Liver (tissue), 9 donors: ENCODE results near the gene CRYL1. TPM values are rescaled to one million over a fixed set of nuclear protein-coding genes. Genes with fewer than 3 reads are reported as not detected.

ENCODE experiments used
- DNase-seq: peaks from one replicate; pipeline ENCODE4 v3.0.0-alpha.2; 2017; ENCODE audit warnings: low spot score
- H3K27ac ChIP-seq, 2 donors: one replicate each; pipeline ENCODE4 v1.7.0; 2013; ENCODE audit warnings: inconsistent platforms in 2 of 2, low read length in 2 of 2, control low read depth in 1 of 2, low read depth in 1 of 2, mild to moderate bottlenecking in 1 of 2
- H3K27me3 ChIP-seq, 4 donors: one replicate each; pipeline versions ENCODE4 v1.6.1 to v1.7.0; 2013; ENCODE audit warnings: low read length in 3 of 4, inconsistent platforms in 1 of 4, mild to moderate bottlenecking in 1 of 4, moderate library complexity in 1 of 4; ENCODE audit not compliant: control insufficient read depth in 4 of 4, insufficient read depth in 4 of 4
- H3K36me3 ChIP-seq, 4 donors: one replicate each; pipeline versions ENCODE4 v1.6.1 to v1.7.0; 2013; ENCODE audit warnings: low read length in 3 of 4, mild to moderate bottlenecking in 3 of 4, low read depth in 1 of 4, moderate library complexity in 1 of 4; ENCODE audit not compliant: control insufficient read depth in 4 of 4, insufficient read depth in 3 of 4
- H3K4me1 ChIP-seq, 4 donors: one replicate each; pipeline versions ENCODE4 v1.6.1 to v1.7.0; 2013; ENCODE audit warnings: low read length in 3 of 4, mild to moderate bottlenecking in 3 of 4, moderate library complexity in 1 of 4; ENCODE audit not compliant: control insufficient read depth in 4 of 4, insufficient read depth in 4 of 4
- H3K4me3 ChIP-seq, 3 donors: one replicate each; pipeline versions ENCODE4 v1.6.1 to v1.7.0; 2013; ENCODE audit warnings: low read length in 3 of 3, control low read depth in 1 of 3, low read depth in 1 of 3, mild to moderate bottlenecking in 1 of 3
- H3K9ac ChIP-seq, 2 donors: one replicate each; pipeline ENCODE4 v1.7.0; 2013; ENCODE audit warnings: low read length in 2 of 2, mild to moderate bottlenecking in 2 of 2, moderate library complexity in 2 of 2, control low read depth in 1 of 2, low read depth in 1 of 2
- H3K9me3 ChIP-seq, 4 donors: one replicate each; pipeline versions ENCODE4 v1.6.1 to v1.7.0; 2013; ENCODE audit warnings: low read length in 3 of 4; ENCODE audit not compliant: control insufficient read depth in 4 of 4
- EGR1 ChIP-seq, 2 donors: IDR thresholded peaks; 2 replicates each; pipeline ENCODE4 v1.6.1; 2016 to 2018; ENCODE audit warnings: antibody characterized with exemption in 2 of 2, low read depth in 2 of 2
- FOXA1 ChIP-seq: IDR thresholded peaks from 2 replicates; pipeline ENCODE4 v1.6.1; 2016; ENCODE audit warnings: antibody characterized with exemption
- FOXA2 ChIP-seq: IDR thresholded peaks from 2 replicates; pipeline ENCODE4 v1.6.1; 2016; ENCODE audit warnings: antibody characterized with exemption
- HNF4A ChIP-seq, 2 donors: conservative IDR thresholded peaks; 2 replicates each; pipeline ENCODE4 v1.6.1; 2016; ENCODE audit warnings: antibody characterized with exemption in 2 of 2, mild to moderate bottlenecking in 2 of 2
- HNF4G ChIP-seq: IDR thresholded peaks from 2 replicates; pipeline ENCODE4 v1.6.1; 2016; ENCODE audit warnings: antibody characterized with exemption
- JUND ChIP-seq, 2 donors: IDR thresholded peaks; 2 replicates each; pipeline ENCODE4 v1.6.1; 2016; ENCODE audit warnings: antibody characterized with exemption in 2 of 2
- RXRA ChIP-seq, 2 donors: IDR thresholded peaks; 2 replicates each; pipeline ENCODE4 v1.6.1; 2017 to 2018; ENCODE audit warnings: antibody characterized with exemption in 2 of 2, mild to moderate bottlenecking in 1 of 2
- SP1 ChIP-seq: IDR thresholded peaks from 2 replicates; pipeline ENCODE4 v1.6.1; 2018; ENCODE audit warnings: antibody characterized with exemption, mild to moderate bottlenecking
- WGBS: extraction: QIAGEN DNeasy Blood & Tissue Kit; methylation state at CpG from one replicate; pipeline ENCODE4 v1.1.7; 2013; 5-methylcytosine and 5-hydroxymethylcytosine counted together
- polyA plus RNA-seq, 2 donors: library from polyadenylated mRNA; stranded (reverse) in 1 of 2; unstranded in 1 of 2; fragments of 200-250 nt in 1 of 2; fragments of >200 nt in 1 of 2; fragmentation: Nextera tagmentation in 1 of 2; extraction: Ambion mirVana in 1 of 2; gene quantifications; one replicate each; pipeline versions ENCODE4 v1.2.1 to v1.2.3, GENCODE V29; 2013 to 2015
- total RNA-seq, 2 donors: library from RNA; depleted of rRNA; stranded (reverse); fragments of >200 nt; gene quantifications; one replicate each; pipeline ENCODE4 v1.2.3, GENCODE V29; 2014
- TF ChIP-seq, protein P1 (sequence below): IDR thresholded peaks from 2 replicates; pipeline ENCODE4 v1.6.1; 2016; ENCODE audit warnings: antibody characterized with exemption
- TF ChIP-seq, protein P2 (sequence below): IDR thresholded peaks from 2 replicates; pipeline ENCODE4 v1.6.1; 2016; ENCODE audit warnings: antibody characterized with exemption, mild to moderate bottlenecking
- TF ChIP-seq, protein P3 (sequence below): IDR thresholded peaks from 2 replicates; pipeline ENCODE4 v1.6.1; 2016; ENCODE audit warnings: antibody characterized with exemption
- TF ChIP-seq, protein P4 (sequence below): fragments of 150-350 bp; IDR thresholded peaks from 2 replicates; pipeline ENCODE4 v1.5.1; 2017; ENCODE audit warnings: improper control_type of control experiment, low read depth, low read length; ENCODE audit not compliant: missing input control
- donor health status: healthy.
- donor health status: healthy.
- donor health status: healthy.
- donor health status: healthy.
- donor health status: healthy.

CRYL1 gene
- total and polyA plus RNA-seq, 4 donors, result 87.8 to 179 (median 168) TPM

DNA sequence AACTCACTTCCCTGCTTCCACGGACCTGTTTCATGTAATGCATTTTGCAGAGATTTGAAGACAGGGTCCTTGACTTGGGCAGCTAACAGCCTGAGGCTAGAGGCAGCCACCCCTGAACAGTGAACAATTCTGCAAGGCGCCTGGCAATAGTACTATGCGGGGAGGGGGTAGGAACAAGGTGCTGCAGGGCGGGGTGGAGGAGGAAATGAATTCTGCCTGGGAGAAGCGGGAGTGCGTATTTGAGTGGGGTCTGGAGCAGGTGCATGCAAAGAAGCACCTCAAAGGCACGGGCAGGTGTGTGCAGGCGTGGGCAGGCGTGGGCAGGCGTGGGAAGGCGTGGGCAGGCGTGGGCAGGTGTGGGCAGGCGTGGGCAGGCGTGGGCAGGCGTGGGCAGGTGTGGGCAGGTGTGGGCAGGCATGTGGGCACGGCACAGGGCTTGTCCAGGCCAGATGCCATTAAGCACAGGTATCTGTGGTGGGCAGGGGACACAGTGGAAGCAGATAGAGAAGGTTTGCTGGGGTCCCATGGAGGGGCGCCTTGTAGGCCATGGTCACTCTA lies 163.1 kb downstream of the CRYL1 start:
- no peaks in the 10 kb centered on the region for H3K36me3 ChIP-seq
- 81% methylated on average over 17 of the region's 17 CpGs for WGBS
- H3K9ac ChIP-seq, result no peak overlapping the region
- no peaks in the 10 kb centered on the region for H3K27me3 ChIP-seq
- TF ChIP-seq, protein P1, sequence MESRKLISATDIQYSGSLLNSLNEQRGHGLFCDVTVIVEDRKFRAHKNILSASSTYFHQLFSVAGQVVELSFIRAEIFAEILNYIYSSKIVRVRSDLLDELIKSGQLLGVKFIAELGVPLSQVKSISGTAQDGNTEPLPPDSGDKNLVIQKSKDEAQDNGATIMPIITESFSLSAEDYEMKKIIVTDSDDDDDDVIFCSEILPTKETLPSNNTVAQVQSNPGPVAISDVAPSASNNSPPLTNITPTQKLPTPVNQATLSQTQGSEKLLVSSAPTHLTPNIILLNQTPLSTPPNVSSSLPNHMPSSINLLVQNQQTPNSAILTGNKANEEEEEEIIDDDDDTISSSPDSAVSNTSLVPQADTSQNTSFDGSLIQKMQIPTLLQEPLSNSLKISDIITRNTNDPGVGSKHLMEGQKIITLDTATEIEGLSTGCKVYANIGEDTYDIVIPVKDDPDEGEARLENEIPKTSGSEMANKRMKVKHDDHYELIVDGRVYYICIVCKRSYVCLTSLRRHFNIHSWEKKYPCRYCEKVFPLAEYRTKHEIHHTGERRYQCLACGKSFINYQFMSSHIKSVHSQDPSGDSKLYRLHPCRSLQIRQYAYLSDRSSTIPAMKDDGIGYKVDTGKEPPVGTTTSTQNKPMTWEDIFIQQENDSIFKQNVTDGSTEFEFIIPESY, result no peak
- TF ChIP-seq RXRA (IDR thresholded peaks at IDR 0.05), result no peak
- TF ChIP-seq, protein P2, sequence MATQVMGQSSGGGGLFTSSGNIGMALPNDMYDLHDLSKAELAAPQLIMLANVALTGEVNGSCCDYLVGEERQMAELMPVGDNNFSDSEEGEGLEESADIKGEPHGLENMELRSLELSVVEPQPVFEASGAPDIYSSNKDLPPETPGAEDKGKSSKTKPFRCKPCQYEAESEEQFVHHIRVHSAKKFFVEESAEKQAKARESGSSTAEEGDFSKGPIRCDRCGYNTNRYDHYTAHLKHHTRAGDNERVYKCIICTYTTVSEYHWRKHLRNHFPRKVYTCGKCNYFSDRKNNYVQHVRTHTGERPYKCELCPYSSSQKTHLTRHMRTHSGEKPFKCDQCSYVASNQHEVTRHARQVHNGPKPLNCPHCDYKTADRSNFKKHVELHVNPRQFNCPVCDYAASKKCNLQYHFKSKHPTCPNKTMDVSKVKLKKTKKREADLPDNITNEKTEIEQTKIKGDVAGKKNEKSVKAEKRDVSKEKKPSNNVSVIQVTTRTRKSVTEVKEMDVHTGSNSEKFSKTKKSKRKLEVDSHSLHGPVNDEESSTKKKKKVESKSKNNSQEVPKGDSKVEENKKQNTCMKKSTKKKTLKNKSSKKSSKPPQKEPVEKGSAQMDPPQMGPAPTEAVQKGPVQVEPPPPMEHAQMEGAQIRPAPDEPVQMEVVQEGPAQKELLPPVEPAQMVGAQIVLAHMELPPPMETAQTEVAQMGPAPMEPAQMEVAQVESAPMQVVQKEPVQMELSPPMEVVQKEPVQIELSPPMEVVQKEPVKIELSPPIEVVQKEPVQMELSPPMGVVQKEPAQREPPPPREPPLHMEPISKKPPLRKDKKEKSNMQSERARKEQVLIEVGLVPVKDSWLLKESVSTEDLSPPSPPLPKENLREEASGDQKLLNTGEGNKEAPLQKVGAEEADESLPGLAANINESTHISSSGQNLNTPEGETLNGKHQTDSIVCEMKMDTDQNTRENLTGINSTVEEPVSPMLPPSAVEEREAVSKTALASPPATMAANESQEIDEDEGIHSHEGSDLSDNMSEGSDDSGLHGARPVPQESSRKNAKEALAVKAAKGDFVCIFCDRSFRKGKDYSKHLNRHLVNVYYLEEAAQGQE, result no peak
- TF ChIP-seq, protein P3, sequence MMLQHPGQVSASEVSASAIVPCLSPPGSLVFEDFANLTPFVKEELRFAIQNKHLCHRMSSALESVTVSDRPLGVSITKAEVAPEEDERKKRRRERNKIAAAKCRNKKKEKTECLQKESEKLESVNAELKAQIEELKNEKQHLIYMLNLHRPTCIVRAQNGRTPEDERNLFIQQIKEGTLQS, result no peak
- TF ChIP-seq HNF4A (conservative IDR thresholded peaks at IDR 0.05), result no peak
- no peak for TF ChIP-seq JUND (IDR thresholded peaks at IDR 0.05)
- no peak for TF ChIP-seq FOXA2
- TF ChIP-seq FOXA1, result no peak
- H3K4me3 ChIP-seq, result no peak overlapping the region
- peaks cover 0 to 17% (median 11%) of the 10 kb centered on the region in 4 donors for H3K4me1 ChIP-seq
- H3K9me3 ChIP-seq, result no peaks in the 10 kb centered on the region
- no peak overlapping the region for H3K27ac ChIP-seq
- no peak for DNase-seq

DNA sequence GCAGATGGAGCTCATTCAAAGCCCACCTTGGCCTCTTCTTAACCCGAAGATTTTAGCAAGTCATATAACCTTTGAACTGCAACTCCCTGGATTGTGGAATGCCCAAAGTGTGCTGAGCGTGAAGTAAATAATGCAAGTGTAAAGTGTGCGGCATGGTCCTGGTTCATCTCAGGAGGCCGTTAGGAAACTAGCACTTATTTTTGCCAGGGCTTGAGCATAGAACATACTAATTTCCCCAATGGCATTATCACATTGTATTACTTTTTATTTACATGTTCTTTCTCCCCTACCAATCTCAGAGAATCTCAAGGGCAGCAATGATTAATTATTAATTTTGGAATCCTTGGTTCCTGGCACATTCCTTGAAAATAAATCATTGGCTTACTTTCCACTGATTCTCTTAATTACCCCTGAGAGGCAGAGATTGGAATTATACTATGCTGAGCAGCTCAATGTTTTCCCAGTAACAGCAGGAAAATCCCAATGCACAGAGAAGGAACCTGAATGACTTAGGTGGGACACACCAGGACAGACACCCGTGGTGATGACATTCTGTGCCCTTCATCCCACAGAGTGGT lies 164.7 kb downstream of the CRYL1 start:
- Histone ChIP-seq H3K4me1 (peaks cover 0 to 17% (median 11%) of the 10 kb centered on the region in 4 donors), H3K27me3 (no peaks in the 10 kb centered on the region), H3K4me3 (no peak overlapping the region), H3K9me3 (no peaks in the 10 kb centered on the region), H3K9ac (no peak overlapping the region), H3K36me3 (no peaks in the 10 kb centered on the region), H3K27ac (peak overlapping the region; percentile 32 to 42)
- WGBS, result 41% methylated on average over 5 of the region's 5 CpGs
- TF ChIP-seq HNF4A (conservative IDR thresholded peaks at IDR 0.05) (peak in 1 of 2 donors; percentile 28), HNF4G (no peak), FOXA2 (no peak), EGR1 (IDR thresholded peaks at IDR 0.05; ENCODE audit: low read depth in 2 of 2) (no peak), SP1 (no peak), RXRA (IDR thresholded peaks at IDR 0.05) (peak in 1 of 2 donors; percentile 26)
- TF ChIP-seq, protein P4, sequence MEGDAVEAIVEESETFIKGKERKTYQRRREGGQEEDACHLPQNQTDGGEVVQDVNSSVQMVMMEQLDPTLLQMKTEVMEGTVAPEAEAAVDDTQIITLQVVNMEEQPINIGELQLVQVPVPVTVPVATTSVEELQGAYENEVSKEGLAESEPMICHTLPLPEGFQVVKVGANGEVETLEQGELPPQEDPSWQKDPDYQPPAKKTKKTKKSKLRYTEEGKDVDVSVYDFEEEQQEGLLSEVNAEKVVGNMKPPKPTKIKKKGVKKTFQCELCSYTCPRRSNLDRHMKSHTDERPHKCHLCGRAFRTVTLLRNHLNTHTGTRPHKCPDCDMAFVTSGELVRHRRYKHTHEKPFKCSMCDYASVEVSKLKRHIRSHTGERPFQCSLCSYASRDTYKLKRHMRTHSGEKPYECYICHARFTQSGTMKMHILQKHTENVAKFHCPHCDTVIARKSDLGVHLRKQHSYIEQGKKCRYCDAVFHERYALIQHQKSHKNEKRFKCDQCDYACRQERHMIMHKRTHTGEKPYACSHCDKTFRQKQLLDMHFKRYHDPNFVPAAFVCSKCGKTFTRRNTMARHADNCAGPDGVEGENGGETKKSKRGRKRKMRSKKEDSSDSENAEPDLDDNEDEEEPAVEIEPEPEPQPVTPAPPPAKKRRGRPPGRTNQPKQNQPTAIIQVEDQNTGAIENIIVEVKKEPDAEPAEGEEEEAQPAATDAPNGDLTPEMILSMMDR, result no peak
- TF ChIP-seq, protein P3, result no peak
- TF ChIP-seq, protein P1, result no peak
- DNase-seq, result no peak
